DMS79 (cell line): Measurements from ENCODE around the gene PHTF1.
A peak's percentile ranks its signal among the peaks of the same experiment; 100 is the strongest.
"Not testable (repeated sequence)": the region's sequence is repeated elsewhere in the genome, so short reads cannot be mapped to it uniquely, and the experiment has no call there.

ENCODE experiments used
- DNase-seq: peaks from one replicate; lab custom pipeline; 2025; lab: John Stamatoyannopoulos, UW

PHTF1 gene

DNA sequence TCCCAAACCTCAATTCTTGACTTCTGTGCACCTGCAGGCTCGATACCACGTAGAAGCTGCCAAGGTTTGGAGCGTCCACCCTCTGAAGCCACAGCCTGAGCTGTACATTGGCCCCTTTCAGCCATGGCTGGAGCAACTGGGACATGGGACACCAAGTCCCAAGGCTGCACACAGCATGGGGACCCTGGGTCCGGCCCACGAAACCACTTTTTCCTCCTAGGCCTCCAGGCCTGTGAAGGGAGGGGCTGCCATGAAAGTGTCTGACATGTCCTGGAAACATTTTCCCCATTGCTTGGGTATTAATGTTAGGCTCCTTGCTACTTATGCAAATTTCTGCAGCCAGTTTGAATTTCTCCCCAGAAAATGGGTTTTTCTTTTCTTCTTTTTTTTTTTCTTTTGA lies 40.7 kb downstream of the PHTF1 start:
- not testable (repeated sequence) for DNase-seq

DNA sequence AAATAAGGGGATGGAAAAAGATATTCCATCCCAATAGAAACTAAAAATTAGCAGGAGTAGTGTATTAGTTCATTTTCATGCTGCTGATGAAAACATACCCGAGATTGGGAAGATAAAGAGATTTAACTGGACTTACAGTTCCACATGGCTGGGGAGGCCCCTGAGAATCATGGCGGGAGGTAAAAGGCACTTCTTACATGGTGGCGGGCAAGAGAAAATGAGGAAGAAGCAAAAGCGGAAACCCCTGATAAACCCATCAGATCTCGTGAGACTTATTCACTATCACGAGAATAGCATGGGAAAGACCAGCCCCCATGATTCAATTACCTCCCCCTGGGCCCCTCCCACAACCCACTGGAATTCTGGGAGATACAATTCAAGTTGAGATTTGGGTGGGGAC lies 41.8 kb downstream of the PHTF1 start:
- not testable (repeated sequence) for DNase-seq

DNA sequence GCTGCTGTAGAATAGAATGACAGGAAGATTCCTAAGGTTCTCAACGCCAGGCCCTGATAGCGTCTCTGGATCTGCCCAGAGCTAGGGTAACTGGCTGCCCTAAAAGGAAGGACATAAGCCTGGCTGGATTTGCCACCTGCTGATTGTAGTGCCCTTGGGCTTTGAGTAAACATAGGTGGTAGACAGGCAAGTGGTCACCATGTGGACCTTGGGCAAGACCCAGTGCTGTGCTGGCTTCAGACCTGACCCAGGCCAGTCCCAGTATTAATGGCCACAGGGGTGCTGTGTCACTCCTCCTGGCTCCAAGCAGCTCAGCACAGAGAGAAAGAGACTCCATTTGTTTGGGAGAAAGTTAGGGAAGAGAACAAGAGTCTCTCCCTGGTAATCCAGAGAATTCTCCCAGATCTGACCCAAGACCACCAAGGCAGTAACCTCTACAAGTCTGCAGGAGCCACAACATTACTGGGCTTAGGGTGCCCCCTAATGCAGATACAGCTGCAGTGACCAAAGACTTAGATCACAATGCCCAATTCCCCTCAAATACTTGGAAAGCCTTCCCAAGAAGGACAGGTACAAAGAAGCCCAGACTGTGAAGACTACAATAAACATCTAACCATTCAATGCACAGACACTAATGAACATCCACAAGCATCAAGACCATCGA lies 44.5 kb downstream of the PHTF1 start:
- no peak for DNase-seq

DNA sequence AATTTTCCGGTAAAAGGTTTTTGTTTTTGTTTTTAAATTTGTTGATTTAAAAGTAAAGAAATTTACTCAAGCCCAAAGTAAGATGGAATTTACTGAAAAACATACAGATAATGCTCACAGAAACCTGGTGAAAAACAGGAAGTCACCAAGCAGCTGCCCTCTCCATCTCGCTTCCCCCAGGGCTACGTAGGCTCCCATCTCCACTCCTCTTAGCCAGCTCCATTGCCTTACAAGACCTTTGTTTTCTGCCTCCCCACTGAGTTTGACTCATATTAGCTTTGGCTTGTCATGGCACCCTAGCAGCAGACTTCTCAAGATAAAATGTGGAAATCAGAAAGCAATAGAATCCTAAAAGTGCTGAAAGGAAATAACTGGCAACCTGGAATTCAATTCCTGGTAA lies 57.9 kb downstream of the PHTF1 start:
- DNase-seq: no peak

DNA sequence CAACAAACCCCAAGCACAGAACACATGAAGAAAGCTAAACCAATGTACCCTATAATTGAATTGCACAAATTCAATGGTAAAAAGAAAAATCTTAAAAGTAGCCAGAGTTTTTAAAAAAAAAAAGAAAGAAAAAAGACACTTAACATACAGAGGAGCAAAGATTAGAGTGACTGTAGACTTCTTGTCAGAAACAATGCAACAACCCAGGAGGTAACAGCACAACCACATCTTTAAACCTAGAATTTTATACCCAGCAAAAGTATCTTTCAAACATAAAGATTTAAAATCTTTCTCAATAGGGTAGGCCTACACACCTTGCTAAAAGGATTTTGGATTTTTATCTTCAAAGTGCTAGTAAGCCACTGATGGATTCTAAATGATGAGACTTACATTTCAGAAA lies 64.4 kb downstream of the PHTF1 start:
- DNase-seq: no peak

DNA sequence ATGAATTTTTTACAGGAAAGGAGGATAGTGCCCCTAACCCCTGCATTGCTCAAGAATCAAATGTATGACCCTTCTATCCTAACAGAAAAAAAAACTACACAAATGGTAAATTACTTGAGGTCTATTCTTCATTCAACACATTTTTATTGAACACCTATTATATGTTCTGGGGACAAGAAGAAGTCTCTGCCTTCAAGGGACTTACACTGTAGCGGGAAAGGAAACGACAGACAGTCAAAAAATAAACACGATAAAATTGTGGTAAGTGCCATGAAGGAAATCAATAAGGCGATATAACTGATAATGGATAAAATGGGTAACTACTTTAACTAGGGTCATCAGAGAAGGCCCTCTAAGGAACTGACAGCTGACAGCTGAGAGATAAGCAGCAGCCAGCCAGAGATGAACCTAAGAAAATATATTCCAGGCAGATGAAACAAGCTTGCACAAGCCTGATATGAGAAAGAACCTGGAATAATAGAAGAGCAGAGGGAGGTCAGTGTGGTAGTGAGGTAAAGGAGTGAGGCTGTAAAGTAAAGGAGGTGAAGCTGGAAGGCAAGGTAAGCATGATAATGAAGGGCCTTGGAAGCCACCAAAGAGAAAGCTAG lies 66.4 kb downstream of the PHTF1 start:
- DNase-seq: no peak

DNA sequence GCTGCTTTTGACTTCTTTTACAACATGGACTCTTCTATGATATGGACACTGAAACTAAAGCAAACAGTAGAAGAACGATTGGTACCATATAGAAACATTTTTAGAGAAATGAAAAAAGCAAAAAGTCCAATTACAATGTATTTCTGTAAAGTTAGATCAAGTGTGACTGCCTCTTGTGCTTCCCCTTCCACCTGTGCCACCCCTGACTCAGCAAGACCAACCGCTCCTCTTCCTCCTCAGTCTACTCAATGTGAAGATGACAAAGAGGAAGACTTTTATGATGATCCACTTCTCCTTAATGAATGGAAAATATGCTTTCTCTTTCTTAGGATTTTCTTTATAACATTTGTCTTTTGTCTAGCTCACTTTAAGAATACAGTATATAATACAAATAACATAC lies 66.9 kb downstream of the PHTF1 start:
- no peak for DNase-seq

DNA sequence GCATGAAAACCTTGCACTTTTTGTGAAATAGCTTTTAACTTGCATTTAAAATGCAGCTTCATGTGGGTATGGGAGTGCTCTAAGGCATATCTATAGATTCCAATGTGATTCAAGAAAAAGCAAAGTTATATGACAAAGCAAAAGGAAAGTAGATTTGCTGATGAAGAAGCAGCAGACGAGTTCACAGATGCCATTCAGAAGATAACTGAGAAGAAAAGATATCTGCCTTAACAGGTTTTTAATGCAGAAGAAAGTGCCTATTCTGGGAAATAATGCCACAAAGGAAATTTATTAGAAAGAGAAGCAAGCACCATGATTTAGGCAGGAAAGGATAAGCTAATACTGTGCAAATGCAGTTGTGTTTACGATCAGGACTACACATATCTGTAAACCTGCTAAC lies 68.1 kb downstream of the PHTF1 start:
- no peak for DNase-seq

DNA sequence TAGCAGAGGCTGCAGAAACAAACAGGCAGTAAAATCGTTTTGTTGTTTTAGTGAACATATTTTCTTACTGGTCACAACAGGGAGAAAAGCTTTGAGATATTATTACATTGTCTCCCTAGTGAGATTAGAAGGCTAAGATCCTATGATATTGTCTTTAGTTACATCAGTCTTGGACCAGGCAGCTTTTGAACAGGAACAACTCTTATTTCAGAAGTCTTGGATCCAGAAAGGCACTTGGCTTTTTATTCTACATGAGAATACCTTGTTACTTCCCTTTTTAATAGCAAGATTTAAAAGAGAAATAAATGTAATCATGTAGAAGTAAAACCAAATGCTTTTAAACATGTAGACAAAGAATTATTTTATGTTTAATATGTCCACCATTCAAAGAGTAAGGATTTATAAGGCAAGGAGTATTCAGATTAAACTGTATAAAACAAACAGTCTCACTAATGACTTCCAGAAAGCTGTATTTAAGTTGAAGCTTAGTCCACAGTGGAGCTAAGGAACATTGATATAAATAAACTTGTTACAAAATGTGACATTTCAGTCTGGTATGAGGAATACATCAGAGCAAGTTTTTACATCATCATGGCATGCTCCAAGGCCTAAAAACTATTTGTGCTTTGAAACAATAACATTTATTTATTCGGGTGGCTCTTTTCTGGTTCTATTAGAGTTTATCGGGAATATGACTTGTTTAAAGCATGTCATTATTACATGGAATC lies 72.2 kb downstream of the PHTF1 start:
- DNase-seq: no peak

DNA sequence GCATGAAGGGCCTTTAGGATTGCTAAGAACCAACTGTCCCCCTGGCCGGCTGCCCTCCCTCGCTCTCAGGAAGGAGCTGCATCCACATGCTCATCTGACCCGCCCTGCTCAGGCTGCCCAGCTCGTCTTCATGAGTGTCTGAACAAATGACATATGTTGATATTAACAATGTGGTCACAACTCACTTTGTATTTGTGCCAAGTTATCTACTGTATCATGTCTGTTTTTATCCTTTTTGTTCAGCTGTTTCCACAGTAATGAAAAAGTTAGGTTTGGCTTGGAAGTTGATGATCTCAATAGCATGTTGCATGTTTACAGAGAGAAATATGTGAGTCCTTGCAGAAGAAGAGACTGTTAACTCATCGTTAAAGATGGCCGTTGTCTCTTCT lies 75.1 kb downstream of the PHTF1 start:
- DNase-seq: no peak

DNA sequence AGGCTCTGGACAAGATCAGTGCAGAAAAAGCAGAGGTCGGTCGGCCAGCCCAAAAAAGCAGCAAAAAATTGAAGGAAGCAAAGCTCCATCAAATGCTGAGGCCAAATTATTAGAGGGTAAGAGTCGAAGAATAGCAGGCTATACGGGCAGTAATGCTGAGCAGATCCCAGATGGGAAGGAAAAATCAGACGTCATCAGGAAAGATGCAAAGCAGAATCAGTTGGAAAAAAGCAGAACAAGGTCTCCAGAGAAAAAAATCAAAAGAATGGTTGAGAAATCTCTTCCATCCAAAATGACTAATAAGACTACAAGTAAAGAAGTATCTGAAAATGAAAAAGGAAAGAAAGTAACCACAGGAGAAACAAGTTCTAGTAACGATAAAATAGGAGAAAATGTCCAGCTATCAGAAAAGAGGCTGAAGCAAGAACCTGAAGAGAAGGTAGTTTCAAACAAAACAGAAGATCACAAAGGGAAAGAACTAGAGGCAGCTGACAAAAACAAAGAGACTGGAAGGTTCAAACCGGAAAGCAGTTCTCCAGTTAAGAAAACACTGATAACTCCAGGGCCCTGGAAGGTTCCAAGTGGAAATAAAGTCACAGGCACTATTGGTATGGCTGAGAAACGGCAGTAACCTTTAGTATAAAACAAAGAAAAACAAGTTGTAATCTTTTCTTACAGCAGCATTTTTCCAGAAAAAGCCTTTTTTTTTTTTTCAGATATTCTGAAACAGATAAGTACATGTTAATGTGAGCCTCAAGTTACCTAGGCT lies 75.7 kb downstream of the PHTF1 start:
- no peak for DNase-seq

DNA sequence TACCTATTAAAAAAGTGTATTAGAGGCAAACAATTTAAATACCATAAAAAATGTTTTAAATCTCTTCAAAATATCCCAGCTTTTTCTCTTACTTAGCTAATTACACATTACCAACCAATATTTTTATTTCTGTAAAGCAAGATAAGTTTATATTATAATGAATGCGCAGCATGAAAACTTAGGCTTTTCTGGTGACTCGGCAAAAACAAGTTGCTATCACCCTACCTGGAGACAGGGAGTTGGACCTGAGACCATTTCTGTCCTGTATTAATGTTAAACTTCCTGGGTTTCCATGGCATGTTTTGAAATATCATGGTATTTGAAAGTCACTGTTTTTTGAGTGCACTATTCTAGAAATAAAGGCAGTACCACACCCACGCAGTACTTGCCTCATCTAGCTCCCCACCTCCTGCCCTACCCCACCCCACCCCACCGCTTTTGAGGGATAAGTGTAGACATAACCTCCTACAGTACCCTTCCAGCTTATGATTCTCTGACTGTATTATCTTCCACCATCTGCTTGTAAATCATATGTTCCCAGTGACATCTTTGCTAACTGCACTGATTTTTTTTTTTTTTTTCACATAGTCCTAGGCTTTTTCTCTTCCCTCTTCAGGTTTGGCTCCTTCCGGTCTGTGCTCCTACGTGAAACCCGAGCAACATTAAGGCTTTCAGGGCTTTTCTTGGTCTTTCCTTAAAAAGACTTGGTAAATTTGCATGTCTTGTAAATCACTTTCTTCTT lies 77.5 kb downstream of the PHTF1 start:
- no peak for DNase-seq

DNA sequence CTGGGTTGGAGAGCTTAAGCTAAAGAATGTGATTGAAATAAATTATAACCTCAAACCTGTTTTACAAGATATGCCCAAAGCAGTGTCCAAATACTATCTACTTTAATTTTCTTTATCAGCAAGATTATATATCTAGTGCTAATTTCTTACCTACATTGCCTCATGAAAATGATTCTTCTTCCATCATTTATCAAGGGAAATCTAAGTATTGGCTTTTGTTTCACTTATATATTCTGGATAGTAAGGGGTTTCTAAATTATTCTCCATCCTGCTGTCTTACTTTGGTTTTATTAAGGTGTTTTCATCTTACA lies 81.2 kb downstream of the PHTF1 start:
- DNase-seq: no peak

DNA sequence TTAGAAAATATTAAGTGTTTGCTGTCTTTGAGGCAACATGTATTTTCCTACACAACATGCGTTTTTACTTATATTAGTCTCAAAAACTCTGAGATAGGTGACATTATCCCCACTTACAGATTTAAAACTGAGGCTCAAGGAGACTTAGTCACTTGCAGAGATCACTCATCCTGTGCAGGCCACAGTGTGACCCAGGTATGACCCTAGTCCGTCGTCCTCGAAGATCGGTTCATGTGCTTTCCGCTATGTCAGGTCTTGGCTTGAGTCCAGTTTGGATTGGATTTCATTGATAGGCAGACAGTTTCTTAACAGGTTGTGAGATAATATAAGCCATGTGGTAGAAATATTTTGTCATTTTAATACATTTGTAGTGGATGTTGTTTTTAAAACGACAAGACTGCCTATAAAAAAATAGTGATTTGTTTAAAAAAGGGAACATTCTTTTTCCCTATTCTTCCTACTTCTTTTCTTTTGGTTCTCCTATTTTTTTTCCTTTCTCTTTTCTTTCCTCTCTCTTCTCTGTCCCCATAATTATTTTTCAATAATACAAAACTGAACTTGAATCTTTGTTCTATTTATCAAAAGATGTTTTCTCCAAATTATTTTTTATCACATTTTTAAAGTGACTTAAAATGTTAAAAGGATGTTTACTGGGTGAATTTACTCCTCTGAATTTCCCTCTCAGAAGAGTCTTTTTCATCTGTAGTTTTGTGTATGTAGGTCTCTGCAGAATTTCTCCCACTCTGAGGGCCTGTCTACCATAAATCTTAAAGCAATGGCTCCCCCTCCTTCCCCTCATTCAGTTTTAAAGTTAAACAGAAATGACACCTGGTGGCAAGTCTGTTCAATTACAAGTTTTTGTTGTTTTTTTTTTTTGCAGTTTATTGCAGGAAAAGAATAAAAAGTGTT lies 81.8 kb downstream of the PHTF1 start:
- DNase-seq: peak; percentile 12

DNA sequence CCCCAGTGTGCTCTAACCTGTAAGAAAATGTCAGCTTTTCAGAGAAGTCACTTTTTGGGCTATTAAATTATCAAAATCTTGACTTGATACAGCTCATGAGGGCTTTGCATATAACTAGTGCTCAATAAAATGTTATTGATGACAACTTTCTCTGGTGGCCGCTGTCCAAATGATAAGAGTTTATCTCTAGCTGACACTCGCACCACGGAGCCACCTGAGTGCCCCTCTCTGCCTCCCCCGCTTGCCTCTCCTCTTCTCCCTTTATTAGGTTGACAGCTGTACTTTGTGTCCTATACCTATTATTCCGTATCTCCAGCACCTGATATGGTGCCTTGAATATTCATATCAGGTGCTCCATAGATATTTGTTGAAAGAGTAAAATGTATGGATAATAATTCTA lies 82.8 kb downstream of the PHTF1 start:
- DNase-seq: no peak

DNA sequence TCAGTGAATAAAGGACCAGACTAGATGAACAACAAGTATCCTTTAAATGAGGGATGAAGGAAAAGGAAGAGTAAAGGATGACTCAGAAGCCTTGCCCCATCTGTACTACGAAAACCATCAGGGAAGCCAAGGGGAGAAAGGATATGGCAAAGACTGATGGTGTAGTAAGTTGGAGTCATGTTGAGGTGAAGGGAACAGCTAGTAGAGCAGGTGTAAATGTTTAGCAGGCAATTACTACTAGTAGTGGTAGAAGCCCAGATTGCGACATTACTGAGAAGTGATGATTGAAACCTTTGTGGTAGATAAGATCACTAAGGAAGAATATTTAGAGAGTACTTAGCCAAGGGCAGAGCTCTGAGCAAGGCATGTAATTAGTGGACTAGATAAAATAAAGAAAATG lies 84.0 kb downstream of the PHTF1 start:
- DNase-seq: no peak

DNA sequence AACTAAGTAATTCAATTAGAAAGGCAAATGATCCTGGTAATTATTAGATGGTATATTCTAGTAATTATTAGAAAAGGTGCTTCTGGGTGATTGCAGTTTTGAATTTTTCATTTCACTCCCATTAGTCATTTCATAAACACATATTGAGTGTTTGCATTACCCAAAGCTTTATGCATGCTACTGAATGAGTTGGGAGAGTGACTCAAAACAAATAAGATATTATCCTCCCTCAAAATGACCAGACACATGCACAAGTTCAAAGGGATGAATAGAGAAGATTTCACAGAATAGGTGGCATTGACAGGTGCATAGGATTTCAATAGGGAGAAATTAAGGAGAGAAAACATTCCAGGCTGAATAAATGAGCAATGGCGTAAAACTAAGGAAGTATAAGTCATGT lies 84.7 kb downstream of the PHTF1 start:
- no peak for DNase-seq

DNA sequence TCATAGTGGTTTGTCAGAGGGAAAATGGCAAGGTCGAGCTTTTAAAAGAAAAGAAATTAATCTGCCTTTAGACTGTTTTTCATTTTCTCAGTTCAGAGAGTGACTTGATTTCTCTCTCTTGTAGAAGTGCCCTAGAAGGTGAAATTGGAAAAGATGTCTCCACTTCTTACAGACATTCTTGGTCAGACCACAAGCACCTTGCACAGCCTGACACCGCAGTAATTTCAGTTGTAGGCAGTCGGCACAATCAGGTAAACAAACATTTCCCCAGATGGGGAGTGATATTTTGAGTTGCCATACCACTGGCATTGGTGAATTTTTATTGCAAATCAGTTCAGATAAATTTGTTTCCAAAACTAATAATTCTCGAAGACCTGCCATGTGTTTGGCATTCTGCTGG lies 86.8 kb downstream of the PHTF1 start:
- no peak for DNase-seq

DNA sequence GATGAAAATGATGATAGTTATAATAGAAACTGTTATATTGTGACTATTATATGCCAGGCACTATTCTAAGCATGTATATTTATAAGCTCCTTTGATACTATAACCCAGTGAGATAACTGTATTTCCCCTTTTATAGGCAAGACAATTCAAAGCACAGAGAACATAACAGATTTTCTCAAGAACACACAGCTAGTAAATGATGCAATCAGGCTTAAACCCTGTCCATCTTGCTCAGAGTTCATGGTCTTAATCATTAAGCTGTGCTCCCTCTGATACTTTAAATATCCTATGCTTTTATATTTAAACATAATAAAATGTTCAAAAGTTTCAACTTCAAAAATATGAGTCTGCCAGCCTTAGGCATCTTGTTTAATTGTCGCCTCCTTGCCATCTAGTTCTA lies 88.6 kb downstream of the PHTF1 start:
- DNase-seq: no peak

DNA sequence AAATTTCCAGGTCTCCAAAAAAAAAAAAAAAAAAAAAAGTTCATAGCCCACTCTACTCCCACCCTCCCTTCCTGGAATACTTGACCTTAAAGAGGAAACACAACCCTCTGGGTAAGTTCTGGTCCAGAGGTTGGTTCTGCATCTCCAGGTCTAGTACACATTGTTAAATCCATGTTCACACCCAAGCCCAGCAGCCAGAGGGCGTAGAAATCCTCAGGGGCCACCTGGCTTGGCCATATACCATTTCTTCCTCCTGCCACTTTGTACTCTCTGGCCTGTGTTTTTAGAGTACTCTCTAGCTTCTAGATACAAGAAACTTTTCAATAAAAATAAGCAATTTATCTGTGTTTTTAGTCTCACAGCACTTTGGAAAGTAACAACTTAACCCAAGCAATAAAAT lies 89.3 kb downstream of the PHTF1 start:
- no peak for DNase-seq

DNA sequence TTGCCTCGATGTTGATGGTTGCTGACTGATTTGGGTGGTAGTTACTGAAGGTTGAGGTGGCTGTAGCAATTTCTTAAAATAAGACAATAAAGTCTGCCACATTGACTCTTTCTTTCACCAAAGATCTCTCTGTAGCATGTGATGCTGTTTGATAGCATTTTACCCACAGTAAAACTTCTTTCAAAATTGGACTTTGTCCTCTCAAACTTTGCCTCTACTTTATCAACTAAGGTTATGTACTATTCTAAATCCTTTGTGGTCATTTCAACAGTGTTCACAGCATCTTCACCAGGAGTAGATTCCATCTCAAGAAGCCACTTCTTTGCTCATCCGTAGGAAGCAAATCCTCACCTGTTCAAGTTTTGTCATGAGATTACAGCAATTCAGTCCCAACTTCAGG lies 93.2 kb downstream of the PHTF1 start:
- DNase-seq: no peak
